ENCODE results near the gene SCNN1A. TPM values are rescaled to one million over a fixed set of nuclear protein-coding genes. Genes with fewer than 3 reads are reported as not detected.

The SCNN1A gene
- total and polyA plus RNA-seq, 2 of the 4 experiments (the other 2 are of a cell fraction) = 0.41 TPM; not detected in 1

DNA sequence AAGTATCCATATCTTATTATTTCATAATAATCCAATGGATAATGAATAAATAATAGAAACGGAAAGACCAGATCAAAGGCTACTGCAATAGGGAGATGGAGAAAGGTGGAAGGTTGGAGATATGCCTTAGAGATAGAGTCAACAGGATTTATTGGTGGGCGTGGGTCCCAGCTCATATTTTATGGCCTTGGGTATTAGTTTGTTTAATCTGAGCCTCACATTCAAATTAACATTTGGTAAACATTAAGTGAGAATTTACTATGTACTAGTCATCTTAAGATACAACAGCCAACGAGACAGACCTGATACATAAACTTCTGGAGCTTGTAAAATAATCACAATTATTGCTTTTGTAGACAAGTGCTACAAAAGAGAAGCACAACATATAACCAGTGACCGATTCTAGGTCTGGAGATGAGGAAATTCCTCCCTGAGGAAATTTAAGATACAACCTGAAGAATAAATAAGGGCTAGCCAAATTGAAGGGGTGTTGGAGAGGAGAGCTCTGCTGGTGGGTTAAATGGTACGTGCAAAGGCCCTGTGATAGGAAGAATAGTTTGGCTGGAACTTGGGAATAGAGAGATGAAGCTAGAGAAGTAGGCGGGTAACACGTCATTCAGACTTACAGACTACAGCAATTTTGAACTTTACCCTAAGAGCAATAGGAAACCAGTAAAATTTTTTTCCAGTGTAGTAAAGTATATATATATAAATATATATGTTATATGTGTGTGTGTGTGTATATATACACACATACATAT, 24.7 kb upstream of the SCNN1A start:
- H3K4me3 ChIP-seq (ENCODE audit: insufficient read depth, low read depth, low read length) = no peak overlapping the region
- H3K9ac ChIP-seq (ENCODE audit: low read depth, low read length) = no peak overlapping the region
- H3K36me3 ChIP-seq (ENCODE audit: control insufficient read depth, insufficient read depth, low read length) = peaks cover 4% of the 10 kb centered on the region; the same call in 1 of the 2 replicates
- H2BK120ac ChIP-seq (ENCODE audit: low read depth, low read length) = no peak overlapping the region
- dilution Hi-C loops (cut with HindIII; ENCODE audit: low sequenced_read_pairs, unreplicated experiment) (no loop called here), in situ Hi-C loops (cut with MboI; ENCODE audit: low sequenced_read_pairs) (no loop called here), intact Hi-C loops (cut with micrococcal nuclease) (no loop called here)
- H3K18ac ChIP-seq (ENCODE audit: low read depth, low read length) = no peak overlapping the region
- no peak overlapping the region for H4K91ac ChIP-seq (ENCODE audit: insufficient read depth, low read depth, low read length)
- no peak overlapping the region for H3K27ac ChIP-seq (ENCODE audit: insufficient read depth, low read length)
- no peak overlapping the region for H2AFZ ChIP-seq (replicated peaks; ENCODE audit: low read length, poor library complexity)
- no peak overlapping the region for H2BK5ac ChIP-seq (ENCODE audit: low read depth, low read length, poor library complexity, severe bottlenecking)
- H3K4me2 ChIP-seq (ENCODE audit: low read depth, low read length) = no peak overlapping the region
- H3K4me1 ChIP-seq (ENCODE audit: control insufficient read depth, insufficient read depth, low read length) = no peaks in the 10 kb centered on the region
- H3K23ac ChIP-seq (ENCODE audit: low read depth, low read length) = no peak overlapping the region
- no peak for ATAC-seq (ENCODE audit: low read depth)
- no peak for DNase-seq
- H2BK15ac ChIP-seq (ENCODE audit: low read depth, low read length) = no peak overlapping the region
- H4K5ac ChIP-seq (ENCODE audit: low read depth, low read length) = no peak overlapping the region
- H3K56ac ChIP-seq (ENCODE audit: extremely low read depth, insufficient read depth, low read length) = no peak overlapping the region
- no peak for TF ChIP-seq RCOR1 (IDR thresholded peaks at IDR 0.05; ENCODE audit: insufficient replicate concordance, low read length)
- no peak for TF ChIP-seq RAD21 (IDR thresholded peaks at IDR 0.05; ENCODE audit: low read length)
- TF ChIP-seq BHLHE40 (IDR thresholded peaks at IDR 0.05; ENCODE audit: low read depth, low read length) = no peak
- no peak for TF ChIP-seq CEBPB (IDR thresholded peaks at IDR 0.05; ENCODE audit: low read depth, low read length)
- TF ChIP-seq MAZ (IDR thresholded peaks at IDR 0.05; ENCODE audit: borderline replicate concordance, low read depth, low read length) = no peak
- TF ChIP-seq SMC3 (IDR thresholded peaks at IDR 0.05; ENCODE audit: low read depth, low read length) = no peak
- TF ChIP-seq, protein P1, sequence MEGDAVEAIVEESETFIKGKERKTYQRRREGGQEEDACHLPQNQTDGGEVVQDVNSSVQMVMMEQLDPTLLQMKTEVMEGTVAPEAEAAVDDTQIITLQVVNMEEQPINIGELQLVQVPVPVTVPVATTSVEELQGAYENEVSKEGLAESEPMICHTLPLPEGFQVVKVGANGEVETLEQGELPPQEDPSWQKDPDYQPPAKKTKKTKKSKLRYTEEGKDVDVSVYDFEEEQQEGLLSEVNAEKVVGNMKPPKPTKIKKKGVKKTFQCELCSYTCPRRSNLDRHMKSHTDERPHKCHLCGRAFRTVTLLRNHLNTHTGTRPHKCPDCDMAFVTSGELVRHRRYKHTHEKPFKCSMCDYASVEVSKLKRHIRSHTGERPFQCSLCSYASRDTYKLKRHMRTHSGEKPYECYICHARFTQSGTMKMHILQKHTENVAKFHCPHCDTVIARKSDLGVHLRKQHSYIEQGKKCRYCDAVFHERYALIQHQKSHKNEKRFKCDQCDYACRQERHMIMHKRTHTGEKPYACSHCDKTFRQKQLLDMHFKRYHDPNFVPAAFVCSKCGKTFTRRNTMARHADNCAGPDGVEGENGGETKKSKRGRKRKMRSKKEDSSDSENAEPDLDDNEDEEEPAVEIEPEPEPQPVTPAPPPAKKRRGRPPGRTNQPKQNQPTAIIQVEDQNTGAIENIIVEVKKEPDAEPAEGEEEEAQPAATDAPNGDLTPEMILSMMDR (conservative IDR thresholded peaks at IDR 0.05; ENCODE audit: low read depth, low read length) = no peak
- H4K20me1 ChIP-seq (ENCODE audit: insufficient read depth, low read length) = no peaks in the 10 kb centered on the region
- H3K9me1 ChIP-seq (ENCODE audit: insufficient read depth, low read length) = no peaks in the 10 kb centered on the region
- H2AK5ac ChIP-seq (ENCODE audit: low read depth, low read length) = no peak overlapping the region
- no peak overlapping the region for H3K14ac ChIP-seq (replicated peaks; ENCODE audit: low read depth, low read length)
- POLR2A ChIA-PET (ENCODE audit: unreplicated experiment) = no interaction called here
- H3K79me1 ChIP-seq (ENCODE audit: low read depth in 1 of 2, low read length in 2 of 2) = no peaks in the 10 kb centered on the region
- no TSS peak for BruUV-seq (replicated peaks)
- H3K27me3 ChIP-seq (ENCODE audit: control insufficient read depth, insufficient read depth, low read length) = no peaks in the 10 kb centered on the region
- H3K4ac ChIP-seq (ENCODE audit: low read depth, low read length) = no peak overlapping the region
- WGBS, 2 experiments (ENCODE audit: extremely low coverage in 2 of 2, insufficient read length in 1 of 2) = no CpG with 5 or more reads among the region's 7 CpGs
- CTCF ChIA-PET = no interaction called here
- no peak overlapping the region for H2BK20ac ChIP-seq (ENCODE audit: low read depth, low read length)
- H4K8ac ChIP-seq (ENCODE audit: low read depth in 2 of 2, low read length in 2 of 2) = no peak overlapping the region
- no peaks in the 10 kb centered on the region for H3K9me3 ChIP-seq (ENCODE audit: control insufficient read depth, insufficient read depth, low read length)
- H2AK9ac ChIP-seq (replicated peaks; ENCODE audit: low read depth, low read length, poor library complexity) = no peak overlapping the region

Measured in IMR-90 (cell line).